ENCODE measurements around the gene CST3.

GRCh38 chr20:23669866-23670265, 32.1 kb upstream of the CST3 start:
- no peak for TF ChIP-seq CTCF (optimal IDR thresholded peaks at IDR 0.05 in 1 of 3, IDR thresholded peaks at IDR 0.05 in 1 of 3, conservative IDR thresholded peaks at IDR 0.05 in 1 of 3; ENCODE audit: extremely low read depth in 1 of 3, insufficient read depth in 2 of 3, low read length in 3 of 3)
- TF ChIP-seq EZH2 (IDR thresholded peaks at IDR 0.05; ENCODE audit: low read length): no peak
